ENCODE measurements around the gene SP2. TPM values are rescaled to one million over a fixed set of nuclear protein-coding genes. Genes with fewer than 3 reads are reported as not detected.

The SP2 gene
- total RNA-seq, 4 donors from 2014 or later: 8.6 to 29.7 (median 16.6) TPM

GRCh38 chr17:47872019-47872650, 23.9 kb upstream of the SP2 start:
- Histone ChIP-seq H3K4me3 (peak overlapping the region in 1 of 4 donors; percentile 2), H3K9me3 (no peaks in the 10 kb centered on the region), H3K27ac (no peak overlapping the region), H3K4me1 (peaks cover 0 to 7% (median 3%) of the 10 kb centered on the region in 4 donors), H3K36me3 (no peaks in the 10 kb centered on the region), H3K27me3 (no peaks in the 10 kb centered on the region)
- DNase-seq: no peak
- TF ChIP-seq CTCF (IDR thresholded peaks at IDR 0.05) (no peak), POLR2A (IDR thresholded peaks at IDR 0.05) (no peak)

GRCh38 chr17:47872651-47873161, 23.3 kb upstream of the SP2 start:
- Histone ChIP-seq H3K4me1 (peaks cover 0 to 7% (median 3%) of the 10 kb centered on the region in 4 donors), H3K27ac (no peak overlapping the region), H3K27me3 (no peaks in the 10 kb centered on the region), H3K36me3 (no peaks in the 10 kb centered on the region), H3K4me3 (peak overlapping the region in 1 of 4 donors; percentile 2), H3K9me3 (no peaks in the 10 kb centered on the region)
- TF ChIP-seq CTCF (IDR thresholded peaks at IDR 0.05) (no peak), POLR2A (IDR thresholded peaks at IDR 0.05) (no peak)
- DNase-seq: no peak

- no peak overlapping the region for H3K27ac ChIP-seq
- no peaks in the 10 kb centered on the region for H3K36me3 ChIP-seq
- H3K9me3 ChIP-seq: no peaks in the 10 kb centered on the region
- TF ChIP-seq POLR2A (IDR thresholded peaks at IDR 0.05): no peak
- TF ChIP-seq CTCF (IDR thresholded peaks at IDR 0.05): no peak
- H3K4me1 ChIP-seq: peaks cover 0 to 7% (median 3%) of the 10 kb centered on the region in 4 donors
- DNase-seq: peak in 1 of 3 donors; percentile 5
- no peak overlapping the region for H3K4me3 ChIP-seq
- H3K27me3 ChIP-seq: no peaks in the 10 kb centered on the region
Measured at GRCh38 chr17:47873200-47874090, 22.6 kb upstream of the SP2 start.

- DNase-seq: peak in 1 of 3 donors; percentile 15
- Histone ChIP-seq H3K9me3 (no peaks in the 10 kb centered on the region), H3K36me3 (no peaks in the 10 kb centered on the region), H3K27ac (no peak overlapping the region), H3K4me3 (no peak overlapping the region), H3K4me1 (peaks cover 0 to 7% (median 3%) of the 10 kb centered on the region in 4 donors), H3K27me3 (no peaks in the 10 kb centered on the region)
- TF ChIP-seq CTCF (IDR thresholded peaks at IDR 0.05) (no peak), POLR2A (IDR thresholded peaks at IDR 0.05) (no peak)
Measured at GRCh38 chr17:47875011-47875985, 20.7 kb upstream of the SP2 start.
